Measurements from ENCODE around the gene TOR2A. TPM values are rescaled to one million over a fixed set of nuclear protein-coding genes. Genes with fewer than 3 reads are reported as not detected.

TOR2A gene
- total and polyA plus RNA-seq, 8 donors, result 10.6 to 21.8 (median 14.8) TPM

DNA sequence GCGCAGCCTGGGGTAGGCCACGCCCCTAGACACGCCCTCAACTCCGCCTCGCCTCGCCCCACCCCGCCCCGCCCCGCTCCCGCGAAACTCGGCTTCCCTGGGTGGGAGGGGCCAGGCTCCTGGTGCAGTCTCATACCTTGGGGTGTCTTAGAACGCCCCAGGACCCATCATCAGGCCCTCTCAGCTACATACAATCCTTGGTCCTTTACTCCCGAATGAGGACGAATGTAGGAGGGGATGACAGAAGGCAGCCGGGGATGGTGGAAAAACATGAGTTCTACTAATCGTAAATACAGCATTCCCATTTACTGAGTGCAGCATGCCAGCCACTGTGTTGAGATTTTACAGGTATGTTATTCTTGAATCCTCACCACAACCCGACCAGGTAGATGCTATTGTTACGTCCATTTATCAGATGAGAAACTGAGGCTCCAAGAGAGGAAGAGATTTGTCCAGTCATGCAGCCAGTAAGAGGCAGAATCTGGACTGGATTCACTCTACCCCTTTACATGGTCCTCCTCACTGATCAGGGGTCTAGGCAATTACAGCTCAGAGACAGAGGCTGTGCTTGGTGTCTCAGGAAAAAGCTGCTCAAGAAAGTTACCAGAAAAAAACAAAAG, 36.6 kb upstream of the TOR2A start:
- intact Hi-C loops (cut with DNase I), result no loop called here

DNA sequence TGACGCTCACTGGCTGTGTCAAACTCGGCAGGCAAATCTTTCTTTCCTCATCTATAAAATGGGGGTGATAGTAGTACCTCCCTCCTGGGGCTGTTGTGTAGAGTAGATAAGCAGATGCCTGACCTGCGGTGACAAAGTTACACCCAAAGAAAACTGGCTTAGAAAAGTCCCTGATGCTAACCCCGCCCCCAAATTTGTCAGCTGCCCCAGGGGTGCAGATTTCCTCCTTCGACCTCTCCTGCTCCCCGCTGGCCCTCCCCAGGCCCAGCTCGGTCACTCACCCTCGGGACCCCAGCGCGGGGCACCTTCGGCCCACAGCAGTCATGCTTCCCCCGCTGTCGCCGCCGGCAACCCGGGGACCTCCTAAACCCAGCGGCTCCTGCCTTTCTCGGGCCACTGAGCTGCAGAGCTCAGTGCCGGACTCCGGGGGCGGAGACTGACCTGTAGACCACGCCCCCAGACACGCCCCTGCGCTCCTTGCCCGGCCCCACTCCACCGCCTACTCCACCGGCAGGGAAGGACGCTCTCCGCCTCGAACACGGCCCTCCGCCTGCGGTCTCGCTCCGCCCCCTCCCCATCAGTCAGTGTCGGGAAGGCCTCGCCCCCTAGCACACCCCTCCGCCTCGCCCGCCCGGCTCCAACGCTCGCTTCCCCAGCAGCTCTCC, 35.9 kb upstream of the TOR2A start:
- ATAC-seq (peak; percentile 98), DNase-seq (peak; percentile 96 to 100 (median 99))
- TF ChIP-seq, protein P1, sequence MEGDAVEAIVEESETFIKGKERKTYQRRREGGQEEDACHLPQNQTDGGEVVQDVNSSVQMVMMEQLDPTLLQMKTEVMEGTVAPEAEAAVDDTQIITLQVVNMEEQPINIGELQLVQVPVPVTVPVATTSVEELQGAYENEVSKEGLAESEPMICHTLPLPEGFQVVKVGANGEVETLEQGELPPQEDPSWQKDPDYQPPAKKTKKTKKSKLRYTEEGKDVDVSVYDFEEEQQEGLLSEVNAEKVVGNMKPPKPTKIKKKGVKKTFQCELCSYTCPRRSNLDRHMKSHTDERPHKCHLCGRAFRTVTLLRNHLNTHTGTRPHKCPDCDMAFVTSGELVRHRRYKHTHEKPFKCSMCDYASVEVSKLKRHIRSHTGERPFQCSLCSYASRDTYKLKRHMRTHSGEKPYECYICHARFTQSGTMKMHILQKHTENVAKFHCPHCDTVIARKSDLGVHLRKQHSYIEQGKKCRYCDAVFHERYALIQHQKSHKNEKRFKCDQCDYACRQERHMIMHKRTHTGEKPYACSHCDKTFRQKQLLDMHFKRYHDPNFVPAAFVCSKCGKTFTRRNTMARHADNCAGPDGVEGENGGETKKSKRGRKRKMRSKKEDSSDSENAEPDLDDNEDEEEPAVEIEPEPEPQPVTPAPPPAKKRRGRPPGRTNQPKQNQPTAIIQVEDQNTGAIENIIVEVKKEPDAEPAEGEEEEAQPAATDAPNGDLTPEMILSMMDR (IDR thresholded peaks at IDR 0.05), result no peak
- Histone ChIP-seq H3K27me3 (no peaks in the 10 kb centered on the region), H3K4me3 (peak overlapping the region; percentile 43 to 74), H3K9me3 (no peaks in the 10 kb centered on the region), H3K27ac (peak overlapping the region; percentile 70 to 73), H3K4me1 (peaks cover 12 to 81% of the 10 kb centered on the region in 2 donors), H3K36me3 (peaks cover 0 to 32% of the 10 kb centered on the region in 2 donors)
- intact Hi-C loops (cut with DNase I), result no loop called here

More for the DNA sequence above, 36.6 kb upstream of the TOR2A start:
- ATAC-seq (no peak), DNase-seq (no peak)
- Histone ChIP-seq H3K27ac (peak overlapping the region in 1 of 2 donors; percentile 70), H3K36me3 (peaks cover 0 to 25% of the 10 kb centered on the region in 2 donors), H3K9me3 (no peaks in the 10 kb centered on the region), H3K4me3 (peak overlapping the region in 1 of 2 donors; percentile 74), H3K27me3 (no peaks in the 10 kb centered on the region), H3K4me1 (peaks cover 12 to 79% of the 10 kb centered on the region in 2 donors)
- TF ChIP-seq, protein P1 (IDR thresholded peaks at IDR 0.05), result no peak

DNA sequence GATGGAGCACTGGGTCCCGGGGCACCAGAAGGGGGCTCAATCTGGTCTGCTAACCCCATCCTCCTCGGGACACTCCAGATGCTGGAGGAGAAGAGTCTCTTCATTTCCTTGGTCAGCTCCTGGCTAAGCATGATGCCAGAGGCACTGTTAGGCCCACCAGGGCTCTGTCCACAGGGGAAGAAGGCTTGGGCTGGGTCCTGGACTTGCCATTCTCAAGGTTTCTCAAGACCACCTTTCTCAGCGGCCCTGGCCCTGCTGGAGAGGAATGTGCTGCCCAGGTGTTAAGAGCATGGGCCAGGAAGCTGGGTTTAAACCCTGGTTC, 35.5 kb upstream of the TOR2A start:
- intact Hi-C loops (cut with DNase I), result no loop called here
- Histone ChIP-seq H3K9me3 (no peaks in the 10 kb centered on the region), H3K36me3 (peaks cover 0 to 34% of the 10 kb centered on the region in 2 donors), H3K27ac (peak overlapping the region; percentile 70 to 73), H3K4me3 (peak overlapping the region; percentile 43 to 74), H3K27me3 (no peaks in the 10 kb centered on the region), H3K4me1 (peaks cover 12 to 81% of the 10 kb centered on the region in 2 donors)
- ATAC-seq (no peak), DNase-seq (no peak)
- TF ChIP-seq, protein P1 (IDR thresholded peaks at IDR 0.05), result no peak

DNA sequence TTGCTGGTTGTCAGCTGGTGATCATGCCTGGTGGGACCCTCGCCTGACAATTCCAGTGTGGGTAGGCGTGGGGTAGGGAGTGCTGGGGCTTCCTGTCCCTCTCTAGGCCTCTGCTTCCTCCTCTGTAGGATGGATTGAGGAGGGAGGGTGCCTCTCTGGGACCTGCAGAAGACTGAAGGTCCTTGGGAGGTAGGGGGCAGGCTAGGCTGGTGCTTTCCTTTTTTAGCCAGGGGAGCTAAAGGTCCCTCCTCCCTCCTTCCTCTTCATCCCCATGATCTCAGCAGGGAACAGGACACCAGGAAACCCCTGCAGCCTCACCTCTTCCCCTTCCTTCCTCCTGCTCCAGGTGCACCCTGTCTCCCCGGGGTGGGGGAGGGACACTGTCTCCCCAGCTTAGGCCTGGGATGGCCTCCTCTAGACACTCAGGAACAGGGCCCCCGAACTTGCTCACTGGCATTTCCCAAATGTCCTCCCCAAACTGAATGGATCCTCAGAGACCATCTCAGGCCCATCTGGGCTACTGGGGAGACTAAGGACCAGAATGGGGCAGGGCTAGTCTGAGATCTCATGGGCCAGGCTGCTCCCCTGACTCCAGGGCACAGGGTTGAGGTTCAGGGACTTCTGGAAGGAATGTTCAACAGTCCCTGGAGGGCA, 35.0 kb upstream of the TOR2A start:
- no peaks in the 10 kb centered on the region for H3K27me3 ChIP-seq
- ATAC-seq (no peak), DNase-seq (no peak)
- peaks cover 0 to 34% of the 10 kb centered on the region in 2 donors for H3K36me3 ChIP-seq
- H3K4me1 ChIP-seq, result peaks cover 12 to 83% of the 10 kb centered on the region in 2 donors
- intact Hi-C loops (cut with DNase I), result no loop called here
- TF ChIP-seq, protein P1 (IDR thresholded peaks at IDR 0.05), result no peak
- H3K9me3 ChIP-seq, result no peaks in the 10 kb centered on the region
- peak overlapping the region; percentile 70 to 73 for H3K27ac ChIP-seq
- H3K4me3 ChIP-seq, result peak overlapping the region; percentile 43 to 74

DNA sequence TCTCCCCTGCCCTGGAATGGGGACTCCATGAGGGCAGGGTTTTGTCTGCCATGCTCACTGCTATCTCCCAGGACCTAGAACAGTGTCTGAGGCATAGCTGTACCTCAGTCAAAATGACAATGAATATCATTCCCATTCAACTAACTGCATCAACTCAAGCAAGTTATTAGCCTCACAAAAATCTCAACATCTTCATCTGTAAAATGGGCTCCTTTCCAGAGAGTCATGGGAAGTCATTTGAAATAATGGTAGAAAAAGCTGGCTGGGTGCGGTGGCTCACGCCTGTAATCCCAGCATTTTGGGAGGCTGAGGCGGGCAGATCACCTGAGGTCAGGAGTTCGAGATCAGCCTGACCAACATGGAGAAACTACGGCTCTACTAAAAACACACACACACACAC, 34.0 kb upstream of the TOR2A start:
- H3K4me3 ChIP-seq, result peak overlapping the region in 1 of 2 donors; percentile 74

More for the DNA sequence above, 34.0 kb upstream of the TOR2A start:
- no peaks in the 10 kb centered on the region for H3K9me3 ChIP-seq
- DNase-seq, result no peak
- no peak for ATAC-seq
- peaks cover 12 to 84% of the 10 kb centered on the region in 2 donors for H3K4me1 ChIP-seq
- TF ChIP-seq, protein P1 (IDR thresholded peaks at IDR 0.05), result no peak
- H3K27me3 ChIP-seq, result no peaks in the 10 kb centered on the region
- H3K27ac ChIP-seq, result peak overlapping the region; percentile 70 to 73
- intact Hi-C loops (cut with DNase I), result no loop called here
- H3K36me3 ChIP-seq, result peaks cover 0 to 30% of the 10 kb centered on the region in 2 donors

All from left lung (tissue), 10 donors.